Upper lobe of right lung (tissue), 1 donor: ENCODE data around the gene KCNQ1OT1. TPM values are rescaled to one million over a fixed set of nuclear protein-coding genes. Genes with fewer than 3 reads are reported as not detected.

ENCODE experiments used
- ATAC-seq: fragments of 200-7000 bp; cut with Tn5 transposase; one replicate; pipeline ENCODE4 v1.9.1; 2020; ENCODE audit warnings: mild to moderate bottlenecking, moderate library complexity
- DNase-seq: peaks from one replicate; pipeline ENCODE4 v3.0.0-alpha.2; 2020
- H3K27ac ChIP-seq: fragments of 200-600 bp; one replicate; pipeline ENCODE4 v1.8.0; 2022
- H3K27me3 ChIP-seq: fragments of 200-600 bp; one replicate; pipeline ENCODE4 v1.8.0; 2022; ENCODE audit warnings: mild to moderate bottlenecking
- H3K36me3 ChIP-seq: fragments of 200-600 bp; one replicate; pipeline ENCODE4 v1.8.0; 2022
- H3K4me1 ChIP-seq: fragments of 200-600 bp; one replicate; pipeline ENCODE4 v1.8.0; 2022
- H3K4me3 ChIP-seq: fragments of 200-600 bp; one replicate; pipeline ENCODE4 v1.8.0; 2022; ENCODE audit warnings: mild to moderate bottlenecking
- H3K9me3 ChIP-seq: fragments of 200-600 bp; one replicate; pipeline ENCODE4 v1.8.0; 2022
- intact Hi-C: fragments of 100-400 bp; cut with DNase I; formaldehyde crosslinking; loops from one replicate; pipeline ENCODE4 v1.11.0; 2022
- total RNA-seq: library from RNA; stranded (reverse); fragmentation: NEBNext Ultra II Directional; extraction: Animal tissue kit (Norgen Biotek cat#: 25700); gene quantifications from one replicate; pipeline ENCODE4 v1.2.1, GENCODE V29; 2021
- TF ChIP-seq, protein P1 (sequence below): fragments of 200-600 bp; IDR thresholded peaks from one replicate; pipeline ENCODE4 v1.8.0; 2022; ENCODE audit warnings: antibody characterized with exemption
- donor health status: DM: no; HTN: yes; CAD: no; lungs with severe emphysema.

The KCNQ1OT1 gene
- total RNA-seq, 1 donor from 2014 or later = 2.0 TPM

DNA sequence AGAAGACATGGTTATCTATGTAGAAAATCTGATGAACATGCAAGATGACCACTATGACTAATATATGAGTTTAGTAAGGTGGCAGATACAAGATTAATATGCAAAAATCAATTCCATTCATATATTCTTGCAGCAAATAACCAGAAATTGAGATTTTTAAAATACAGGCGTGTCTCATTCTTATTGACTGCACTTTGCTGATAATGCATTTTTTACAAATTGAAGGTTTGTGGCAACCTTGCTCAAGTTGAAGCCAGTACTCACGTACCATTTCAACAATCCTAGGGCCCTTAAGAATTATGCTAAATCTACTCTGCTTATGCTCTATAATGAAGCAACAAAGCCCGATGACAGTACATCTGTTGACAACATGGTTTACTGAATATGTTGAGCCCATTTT, 104.6 kb downstream of the KCNQ1OT1 start:
- H3K27ac ChIP-seq = no peak overlapping the region
- no peak for DNase-seq
- H3K36me3 ChIP-seq = no peaks in the 10 kb centered on the region
- no peaks in the 10 kb centered on the region for H3K4me1 ChIP-seq
- no peaks in the 10 kb centered on the region for H3K9me3 ChIP-seq
- TF ChIP-seq, protein P1, sequence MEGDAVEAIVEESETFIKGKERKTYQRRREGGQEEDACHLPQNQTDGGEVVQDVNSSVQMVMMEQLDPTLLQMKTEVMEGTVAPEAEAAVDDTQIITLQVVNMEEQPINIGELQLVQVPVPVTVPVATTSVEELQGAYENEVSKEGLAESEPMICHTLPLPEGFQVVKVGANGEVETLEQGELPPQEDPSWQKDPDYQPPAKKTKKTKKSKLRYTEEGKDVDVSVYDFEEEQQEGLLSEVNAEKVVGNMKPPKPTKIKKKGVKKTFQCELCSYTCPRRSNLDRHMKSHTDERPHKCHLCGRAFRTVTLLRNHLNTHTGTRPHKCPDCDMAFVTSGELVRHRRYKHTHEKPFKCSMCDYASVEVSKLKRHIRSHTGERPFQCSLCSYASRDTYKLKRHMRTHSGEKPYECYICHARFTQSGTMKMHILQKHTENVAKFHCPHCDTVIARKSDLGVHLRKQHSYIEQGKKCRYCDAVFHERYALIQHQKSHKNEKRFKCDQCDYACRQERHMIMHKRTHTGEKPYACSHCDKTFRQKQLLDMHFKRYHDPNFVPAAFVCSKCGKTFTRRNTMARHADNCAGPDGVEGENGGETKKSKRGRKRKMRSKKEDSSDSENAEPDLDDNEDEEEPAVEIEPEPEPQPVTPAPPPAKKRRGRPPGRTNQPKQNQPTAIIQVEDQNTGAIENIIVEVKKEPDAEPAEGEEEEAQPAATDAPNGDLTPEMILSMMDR = no peak
- no peak overlapping the region for H3K4me3 ChIP-seq
- no peaks in the 10 kb centered on the region for H3K27me3 ChIP-seq
- intact Hi-C loops = no loop called here
- ATAC-seq = no peak

DNA sequence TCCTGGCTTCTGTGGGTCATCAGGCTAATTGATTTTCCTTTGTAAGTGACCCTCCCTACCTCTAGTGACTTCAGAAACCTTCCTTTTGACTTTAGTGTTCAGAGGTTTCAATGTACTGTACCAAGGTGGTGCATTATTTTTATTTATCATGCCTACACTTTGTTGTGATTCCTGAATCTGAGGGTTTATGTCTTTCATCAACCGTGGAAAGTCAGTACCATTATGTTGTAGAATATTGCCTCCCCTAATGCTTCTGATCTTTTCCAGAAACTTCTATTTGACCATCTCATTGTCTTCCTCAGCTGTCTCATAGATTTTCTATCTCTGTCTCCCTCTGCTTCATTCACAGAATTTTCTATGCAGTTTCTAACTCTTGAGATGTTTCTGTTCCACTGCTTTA, 105.5 kb downstream of the KCNQ1OT1 start:
- no peak for ATAC-seq
- TF ChIP-seq, protein P1 = no peak
- no peak overlapping the region for H3K4me3 ChIP-seq
- no peak overlapping the region for H3K27ac ChIP-seq
- no peaks in the 10 kb centered on the region for H3K36me3 ChIP-seq
- no peaks in the 10 kb centered on the region for H3K4me1 ChIP-seq
- no peaks in the 10 kb centered on the region for H3K9me3 ChIP-seq
- no peak for DNase-seq
- intact Hi-C loops = no loop called here
- no peaks in the 10 kb centered on the region for H3K27me3 ChIP-seq

DNA sequence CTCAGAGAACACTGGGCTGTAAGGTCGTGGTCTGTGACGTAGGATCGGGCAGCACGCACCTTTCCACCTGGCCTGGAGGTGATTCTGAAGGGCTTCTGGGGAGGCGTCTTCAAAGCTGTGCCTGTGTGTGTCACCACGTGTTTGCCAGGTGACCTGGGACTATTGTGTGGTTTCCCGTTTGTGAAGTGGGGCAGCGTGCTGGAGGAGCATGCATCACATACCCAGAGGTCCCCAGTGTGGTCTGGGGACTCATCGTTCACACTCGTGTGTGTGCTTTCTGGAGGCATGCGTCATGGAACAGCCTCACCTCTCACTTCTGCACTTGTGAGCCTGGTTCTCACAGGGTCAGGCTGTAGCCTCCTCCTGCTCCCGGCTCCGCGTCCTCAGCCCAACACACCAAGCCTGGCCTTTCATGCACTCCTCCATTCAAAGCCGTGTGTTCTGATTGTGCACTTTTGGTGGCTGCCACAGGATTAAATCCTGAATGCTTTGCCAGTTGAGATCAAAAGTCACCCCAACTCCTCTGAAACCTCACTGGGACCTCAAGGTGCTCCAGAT, 106.3 kb downstream of the KCNQ1OT1 start:
- Histone ChIP-seq H3K4me3 (no peak overlapping the region), H3K4me1 (no peaks in the 10 kb centered on the region), H3K36me3 (no peaks in the 10 kb centered on the region), H3K27ac (no peak overlapping the region), H3K27me3 (no peaks in the 10 kb centered on the region), H3K9me3 (no peaks in the 10 kb centered on the region)
- TF ChIP-seq, protein P1 = no peak
- DNase-seq (no peak), ATAC-seq (no peak)
- intact Hi-C loops = no loop called here

DNA sequence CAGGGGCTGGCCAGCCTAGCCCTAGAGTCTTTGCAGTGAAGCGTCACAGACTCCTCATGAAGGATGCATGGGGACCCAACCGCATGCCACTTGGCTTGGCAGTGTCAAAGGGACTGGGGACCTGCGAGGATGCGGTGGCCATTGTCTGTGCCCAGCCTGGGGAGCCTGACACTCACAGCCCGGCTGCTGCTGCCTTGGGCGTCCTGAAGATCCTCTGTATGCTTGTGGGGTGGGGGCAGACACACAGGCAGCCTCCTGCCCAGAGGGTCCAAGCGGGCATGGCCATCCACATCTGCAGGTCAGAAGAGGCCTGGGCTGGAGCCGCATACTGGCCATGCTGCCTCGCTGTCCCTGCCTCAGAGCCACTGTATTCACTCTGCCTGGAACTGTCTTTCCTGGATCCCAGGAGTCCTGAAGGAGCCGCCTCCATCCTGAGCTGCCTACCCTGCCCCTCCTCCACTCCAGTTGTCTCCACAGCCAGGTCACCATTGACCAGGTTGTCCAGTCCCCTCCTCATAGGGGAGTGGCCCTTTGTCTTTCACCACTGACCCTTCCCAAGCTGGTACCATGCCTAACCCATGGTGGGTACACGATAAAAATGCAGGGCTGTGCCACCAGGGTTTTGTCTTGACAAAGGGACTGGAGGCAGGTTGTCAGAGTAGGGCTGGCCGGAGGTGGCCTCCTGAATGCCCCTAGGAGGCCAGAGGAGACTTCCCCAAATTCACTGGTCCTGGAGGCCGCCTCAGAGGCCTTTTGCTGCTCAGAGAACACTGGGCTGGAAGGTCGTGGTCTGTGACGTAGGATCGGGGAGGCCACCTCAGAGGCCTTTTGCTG, 107.0 kb downstream of the KCNQ1OT1 start:
- intact Hi-C loops = no loop called here
- no peaks in the 10 kb centered on the region for H3K9me3 ChIP-seq
- no peaks in the 10 kb centered on the region for H3K4me1 ChIP-seq
- DNase-seq = peak; percentile 61
- no peak overlapping the region for H3K4me3 ChIP-seq
- H3K36me3 ChIP-seq = no peaks in the 10 kb centered on the region
- TF ChIP-seq, protein P1 = no peak
- H3K27me3 ChIP-seq = no peaks in the 10 kb centered on the region
- ATAC-seq = no peak
- no peak overlapping the region for H3K27ac ChIP-seq

DNA sequence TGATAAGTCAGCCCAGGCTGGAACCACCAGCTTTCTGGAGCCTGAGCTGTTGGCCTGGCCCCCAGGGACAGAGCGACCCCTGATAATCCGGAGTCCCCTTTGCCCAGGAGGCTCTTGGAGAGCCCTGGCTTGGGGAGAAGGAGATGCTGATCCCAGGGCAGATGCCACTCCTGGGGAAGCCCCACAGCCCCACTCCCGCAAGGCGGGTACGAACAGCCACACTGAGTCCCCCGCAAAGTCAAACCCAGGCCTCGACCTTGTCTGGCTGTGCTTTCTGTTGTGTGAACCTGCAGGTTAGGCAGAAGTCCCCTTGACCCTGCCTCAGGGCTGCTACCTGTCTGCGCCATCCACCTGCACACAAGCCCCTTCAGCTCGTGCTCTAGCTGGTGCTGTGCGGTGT, 108.0 kb downstream of the KCNQ1OT1 start:
- intact Hi-C loops = no loop called here
- Histone ChIP-seq H3K27ac (no peak overlapping the region), H3K4me3 (no peak overlapping the region), H3K4me1 (no peaks in the 10 kb centered on the region), H3K27me3 (no peaks in the 10 kb centered on the region), H3K9me3 (no peaks in the 10 kb centered on the region), H3K36me3 (no peaks in the 10 kb centered on the region)
- DNase-seq (no peak), ATAC-seq (no peak)
- TF ChIP-seq, protein P1 = no peak
